ENCODE results near the gene FXYD2.

The FXYD2 gene

DNA sequence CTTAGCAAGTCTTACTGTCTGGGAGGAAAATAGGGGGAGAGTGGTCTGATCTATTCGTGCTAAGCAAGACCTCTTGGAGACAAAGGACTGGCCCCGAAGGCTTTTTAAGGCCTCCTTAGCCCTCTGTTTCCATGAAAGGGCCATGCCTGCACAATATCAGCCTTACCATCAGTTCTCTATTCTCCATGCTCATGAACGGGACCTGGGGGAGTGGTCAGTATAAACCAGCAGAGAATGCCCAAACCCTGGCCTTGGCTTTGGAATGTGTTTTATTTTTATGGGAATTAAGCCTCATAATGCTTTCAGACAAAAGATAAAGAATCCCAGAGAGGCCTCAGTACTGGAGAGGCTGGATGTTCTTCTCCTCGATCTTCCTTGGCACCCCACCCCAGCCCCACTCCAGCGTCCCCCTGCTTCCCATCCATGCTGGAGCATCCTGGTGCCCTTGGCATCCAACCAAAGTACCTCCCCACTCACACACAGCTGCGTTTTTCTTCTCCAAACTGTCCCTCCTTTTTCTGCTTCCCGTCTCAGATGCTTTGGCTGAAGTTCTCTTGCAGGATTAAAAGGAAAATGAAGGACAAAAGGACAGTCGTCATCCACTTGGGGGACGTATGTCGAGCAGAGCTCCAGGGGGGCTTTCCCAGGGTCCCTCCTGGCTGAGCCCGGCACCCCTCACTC, 33.3 kb upstream of the FXYD2 start:
- no peak for DNase-seq

DNA sequence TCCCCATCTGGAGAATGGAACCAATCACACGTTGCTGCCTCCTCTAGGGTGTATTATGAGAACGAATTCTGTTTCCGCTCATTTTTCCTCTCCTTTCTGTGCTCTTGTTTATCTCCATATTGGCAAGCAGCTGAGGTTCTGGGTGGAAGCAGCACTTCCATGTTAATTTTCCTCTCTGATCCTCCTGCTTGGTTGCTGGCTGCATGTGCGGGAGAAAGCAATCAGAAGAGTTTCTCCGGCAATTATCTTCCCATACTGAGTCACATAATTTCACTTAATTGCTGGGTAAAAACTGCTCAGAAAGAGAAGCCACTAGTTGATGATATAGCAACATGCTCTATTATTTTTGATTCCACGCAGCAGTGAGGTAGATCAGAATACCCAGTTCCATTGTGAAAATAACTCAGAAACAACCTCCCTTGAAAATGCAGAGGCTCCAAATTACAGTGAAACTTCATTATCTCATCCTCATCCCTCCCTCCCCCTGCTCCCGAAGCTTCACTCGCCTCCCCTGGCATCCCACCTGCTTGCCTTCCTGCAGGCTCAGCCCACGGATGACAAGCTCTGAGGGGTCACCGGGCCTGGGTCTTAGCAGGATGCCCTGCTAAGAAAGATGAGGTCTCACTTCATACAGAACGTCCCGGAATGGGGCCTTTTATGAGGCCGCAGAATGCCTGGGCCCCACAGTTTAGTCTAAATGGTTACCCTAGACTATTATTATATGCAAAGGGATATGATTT, 31.5 kb upstream of the FXYD2 start:
- peak; percentile 72 for DNase-seq

DNA sequence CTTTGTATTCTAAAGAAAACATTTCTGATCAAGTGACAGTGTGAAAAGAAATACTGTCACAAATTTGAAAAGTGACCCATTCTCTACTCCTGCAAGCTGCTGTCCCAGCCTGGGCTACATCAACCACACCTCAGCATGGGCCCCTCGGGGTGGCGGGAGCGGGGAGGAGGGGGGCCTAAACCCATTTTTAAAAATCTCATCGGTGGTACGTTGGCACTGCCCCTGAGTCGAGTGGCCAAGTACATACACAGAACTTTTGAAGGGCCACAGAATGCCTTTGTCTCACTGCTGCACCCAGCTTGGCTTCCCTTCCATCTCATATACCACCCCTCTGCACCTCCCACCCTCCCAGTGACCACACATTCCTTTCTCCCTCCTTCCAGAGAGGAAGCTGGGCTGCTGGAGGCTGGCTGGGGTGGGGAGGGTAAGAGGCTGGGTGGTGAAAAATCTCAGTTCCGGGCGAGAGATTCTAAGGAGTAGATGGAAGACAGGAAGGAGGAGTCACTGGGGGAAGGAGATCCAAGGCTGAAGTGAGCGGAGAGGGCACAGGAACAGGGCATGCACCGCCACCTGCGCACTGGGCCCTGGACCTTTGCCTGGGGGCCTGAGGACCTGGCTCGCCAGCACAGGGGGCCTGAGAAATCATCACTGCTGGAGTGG, 30.8 kb upstream of the FXYD2 start:
- no peak for DNase-seq

DNA sequence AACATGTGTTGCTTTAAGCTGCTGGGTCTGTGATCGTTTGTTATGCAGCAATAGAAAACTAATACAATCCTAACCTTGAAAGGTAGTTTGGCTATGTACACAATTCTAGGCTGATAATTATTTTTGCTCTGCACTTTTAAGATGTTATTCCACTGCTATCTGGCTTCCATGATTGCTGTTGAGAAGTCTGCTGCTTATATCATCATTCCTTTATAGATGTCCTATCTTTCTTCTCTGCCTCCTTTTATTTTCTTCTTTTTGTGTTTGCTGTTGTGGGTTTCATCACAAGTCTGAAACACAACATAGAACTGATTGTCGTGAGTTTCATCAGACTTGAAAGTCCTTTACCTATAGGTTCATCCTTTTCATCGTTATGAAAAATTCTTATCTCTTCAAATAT, 27.8 kb upstream of the FXYD2 start:
- DNase-seq: no peak

DNA sequence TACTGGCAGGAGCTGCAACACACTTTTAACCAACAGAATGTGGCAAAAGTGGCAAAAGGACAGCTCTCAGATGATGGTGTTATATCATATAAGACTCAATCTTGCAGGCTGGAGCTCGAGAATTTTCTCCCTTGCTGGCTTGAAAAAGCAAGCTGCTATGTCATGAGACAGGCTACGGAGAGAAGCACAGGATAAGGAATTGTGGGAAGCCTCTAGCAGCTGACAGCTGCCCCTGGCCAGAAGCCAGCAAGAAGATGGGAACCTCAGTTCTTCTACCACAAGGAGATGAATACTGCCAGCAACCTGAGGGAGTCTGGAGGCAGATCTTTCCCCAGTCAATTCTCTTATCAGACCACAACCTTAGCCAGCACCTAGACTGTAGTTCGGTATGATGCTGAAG, 27.3 kb upstream of the FXYD2 start:
- no peak for DNase-seq

DNA sequence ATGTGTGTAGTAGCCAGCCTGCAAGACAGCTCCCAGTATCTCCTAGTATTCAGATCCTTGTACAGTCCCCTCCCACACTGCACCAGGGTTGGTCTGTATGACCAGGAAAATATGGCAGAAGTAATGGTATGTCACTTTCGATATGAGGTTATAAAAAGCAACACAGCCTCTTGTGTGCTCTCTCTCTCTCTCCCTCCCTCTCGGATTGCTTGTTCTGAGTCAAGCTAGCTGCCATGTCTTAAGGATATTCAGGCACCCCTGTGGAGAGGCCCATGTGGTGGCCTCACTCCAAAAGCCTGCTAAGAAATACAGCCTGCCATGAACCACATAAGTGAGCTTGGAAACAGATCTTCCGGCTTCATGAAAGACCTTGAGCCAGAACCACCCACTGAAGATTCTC, 26.6 kb upstream of the FXYD2 start:
- no peak for DNase-seq

DNA sequence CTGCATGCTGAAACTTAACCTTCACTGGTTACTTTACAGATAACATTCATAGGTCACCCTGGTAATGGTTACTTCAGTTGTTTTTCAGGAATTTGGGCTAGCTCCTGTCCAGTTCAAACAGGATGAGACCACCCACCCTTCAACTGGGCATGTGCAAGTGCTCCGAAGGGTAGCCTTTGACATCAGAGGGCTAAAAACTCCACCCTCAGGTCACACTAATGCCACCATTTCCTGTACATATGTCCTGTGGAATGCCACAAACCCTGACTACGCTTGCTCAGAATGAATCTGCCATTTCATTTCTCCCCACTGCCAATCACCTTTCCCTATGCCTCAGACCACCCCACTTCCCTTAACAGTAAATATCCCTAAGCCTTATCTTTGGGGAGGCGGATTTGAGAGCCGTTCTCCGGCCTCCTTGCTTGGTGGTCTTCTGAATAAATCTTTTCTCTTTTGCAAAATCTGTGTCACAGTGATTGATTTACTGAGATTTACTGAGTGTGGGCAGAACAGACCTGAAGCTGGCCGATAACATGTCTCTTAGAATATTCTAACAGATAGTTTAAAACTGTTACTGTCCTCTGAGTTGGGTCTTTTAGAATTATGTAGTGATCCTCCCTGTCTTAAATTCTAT, 25.4 kb upstream of the FXYD2 start:
- DNase-seq: no peak

DNA sequence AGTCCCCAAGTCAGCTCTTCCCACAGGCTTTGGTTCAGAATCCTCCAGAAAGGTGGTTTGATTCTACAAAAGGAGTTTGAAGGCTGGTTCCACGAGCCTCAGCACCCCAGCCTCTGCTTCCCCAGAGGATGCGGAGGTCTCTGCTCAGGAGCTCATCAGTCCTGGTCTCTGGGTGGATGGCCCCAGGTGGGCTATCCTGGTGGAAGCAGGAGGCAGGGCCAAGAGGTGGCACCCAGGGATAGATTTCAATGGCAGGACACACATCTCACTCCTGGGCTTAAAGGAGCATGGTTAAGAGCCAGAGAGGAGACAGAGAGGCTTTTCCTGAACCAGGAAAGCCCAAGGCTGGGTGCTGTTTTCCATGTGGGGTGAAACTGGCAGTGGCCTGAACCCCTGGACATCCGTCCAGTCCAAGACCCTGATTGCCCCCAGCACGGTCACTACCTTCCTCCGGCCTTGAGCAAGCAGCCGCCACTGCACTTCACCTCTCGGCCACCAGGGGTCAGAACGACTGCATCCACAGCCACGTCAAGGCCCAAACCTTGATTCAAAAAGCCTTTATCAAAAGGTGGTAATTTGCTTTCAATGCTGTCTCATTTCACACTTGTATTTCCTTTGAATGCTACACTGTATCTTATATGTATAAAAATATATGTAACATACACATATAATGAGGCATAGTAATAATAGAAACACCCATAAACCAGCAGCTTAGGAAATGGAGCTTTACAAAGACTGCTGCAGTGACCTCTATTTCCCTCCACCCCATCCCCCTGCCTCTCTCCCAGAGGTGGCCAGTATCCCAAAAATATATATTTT, 19.3 kb upstream of the FXYD2 start:
- DNase-seq: peak; percentile 75

DNA sequence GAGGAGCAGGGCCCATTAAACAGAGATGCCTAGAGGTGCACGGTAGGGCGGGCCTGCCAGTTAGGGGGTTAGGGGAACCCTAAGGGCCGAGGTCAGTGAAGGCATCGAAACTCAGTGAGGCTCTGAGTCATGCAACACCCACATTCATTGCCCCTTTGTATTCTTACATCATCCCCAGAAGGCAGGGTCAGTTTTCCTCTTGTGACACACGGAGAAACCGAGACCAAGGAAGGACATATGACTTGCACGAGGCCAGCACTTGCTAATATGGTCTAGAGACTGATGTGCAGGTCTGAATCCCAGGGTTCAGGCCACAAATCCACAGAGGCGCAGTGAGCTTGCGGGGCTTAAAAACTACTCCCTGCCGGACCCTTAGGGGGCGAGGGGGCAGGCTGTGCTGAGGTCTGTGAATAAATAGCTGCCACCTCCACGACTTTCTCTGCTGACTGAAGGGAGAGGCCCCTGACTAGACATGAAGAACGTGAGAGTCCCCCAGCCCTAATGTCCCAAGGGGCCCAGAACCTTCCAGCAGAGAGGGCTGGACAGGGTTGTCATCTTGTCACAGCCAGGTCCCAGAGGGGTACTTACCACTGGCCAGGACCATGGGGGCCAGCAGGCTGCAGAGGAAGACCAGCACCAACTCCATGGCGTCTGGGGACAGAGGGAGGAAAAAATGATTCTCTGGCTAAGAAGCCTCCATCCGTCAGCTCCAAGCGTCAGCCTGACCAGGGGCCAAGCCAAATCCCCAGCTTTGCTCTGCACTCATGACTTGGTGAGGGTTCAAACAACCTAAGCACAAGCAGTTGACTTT, 17.8 kb upstream of the FXYD2 start:
- DNase-seq: no peak

DNA sequence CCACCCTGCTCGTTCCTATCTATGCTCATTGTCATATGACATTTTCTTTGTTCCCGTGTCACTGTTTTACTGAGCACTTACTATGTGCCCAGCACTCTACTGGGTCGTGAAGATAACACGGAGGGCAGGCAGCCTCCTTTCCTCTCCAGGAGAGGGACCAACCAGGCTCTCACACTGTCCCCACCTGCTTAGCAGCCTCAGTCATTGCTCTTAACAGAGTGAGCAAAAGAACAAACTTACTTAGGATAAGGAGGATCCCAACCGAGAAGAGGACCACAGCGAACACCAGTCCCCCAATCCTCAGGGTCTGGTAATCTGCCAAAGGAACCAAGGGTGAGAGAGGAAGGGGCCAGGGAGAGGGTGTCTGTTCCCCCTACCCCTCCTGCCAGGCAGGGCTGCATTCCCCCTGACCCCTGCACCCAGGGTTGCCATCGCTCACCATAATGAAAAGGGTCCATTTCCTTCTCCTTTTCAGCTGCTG, 17.0 kb upstream of the FXYD2 start:
- DNase-seq: no peak

DNA sequence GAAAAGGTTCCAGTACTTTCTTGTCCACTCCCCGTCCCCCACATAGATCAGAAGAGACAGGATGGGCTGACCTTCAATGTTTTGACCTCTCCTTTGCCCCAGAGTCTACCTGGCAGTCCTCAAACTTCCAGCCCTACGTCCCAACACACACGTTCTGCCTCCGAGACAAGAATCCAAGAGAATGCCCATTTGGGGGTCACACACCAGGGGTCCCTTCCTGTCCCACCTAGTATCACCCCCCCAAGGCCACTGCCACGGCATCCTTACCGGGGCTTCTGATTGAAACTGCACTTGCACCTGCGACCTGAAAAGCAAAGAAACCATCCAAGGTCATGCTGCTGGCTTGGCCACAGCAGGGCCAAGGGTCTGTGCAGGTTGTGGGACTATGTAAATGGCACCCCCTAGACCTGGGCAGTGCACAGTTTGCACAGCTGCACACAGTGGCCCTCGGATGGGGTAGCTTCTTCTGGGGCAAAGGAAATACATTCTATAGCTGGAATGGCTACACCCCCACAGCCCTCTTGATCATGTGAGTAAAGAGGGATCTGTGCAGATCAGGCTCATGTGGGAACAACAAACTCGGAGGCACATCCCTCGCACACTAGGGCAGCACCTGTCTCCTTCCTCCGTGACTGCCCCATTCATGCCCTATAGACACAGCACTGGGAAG, 16.5 kb upstream of the FXYD2 start:
- DNase-seq: no peak

DNA sequence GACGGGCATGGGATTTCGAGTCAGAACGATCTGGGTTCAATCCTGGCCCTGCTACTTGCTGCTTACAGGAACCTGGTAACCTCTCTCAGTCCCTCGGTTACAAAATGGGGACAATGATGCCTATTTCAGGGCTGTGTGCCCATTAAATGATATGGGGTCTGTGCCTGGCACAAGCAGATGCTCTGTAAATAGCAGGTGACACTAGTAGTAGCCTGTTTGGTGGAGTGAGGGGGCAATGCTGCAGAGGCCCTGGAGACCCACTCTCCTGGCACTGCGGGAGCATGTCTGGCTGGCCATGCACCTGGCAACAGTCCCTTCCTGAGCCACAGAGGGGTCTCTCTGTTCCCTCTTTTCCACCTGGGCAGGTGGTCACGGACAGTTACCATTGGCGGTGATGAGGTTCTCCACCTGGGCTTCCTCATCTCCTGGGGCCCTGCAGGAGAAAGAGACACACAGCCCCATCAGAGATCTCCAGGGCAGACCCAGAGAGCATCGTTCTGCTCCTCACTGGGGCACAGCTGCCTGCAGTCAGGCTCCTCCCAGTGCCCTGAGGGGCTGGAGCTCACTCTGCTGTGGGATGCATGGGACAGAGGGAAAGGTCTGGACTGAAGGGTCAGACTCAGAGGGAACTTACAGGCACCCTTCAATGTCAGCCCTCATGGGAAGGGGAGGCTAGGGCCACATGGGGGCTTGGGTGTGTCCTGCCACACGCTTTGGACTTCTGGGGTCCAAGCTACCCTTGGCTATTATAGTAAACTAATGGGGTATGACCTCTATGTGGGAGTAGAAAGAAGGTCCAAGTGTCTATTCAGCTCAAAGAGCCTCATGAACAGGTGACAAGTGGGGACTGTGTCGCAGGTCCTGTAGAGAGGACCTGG, 15.6 kb upstream of the FXYD2 start:
- DNase-seq: no peak

DNA sequence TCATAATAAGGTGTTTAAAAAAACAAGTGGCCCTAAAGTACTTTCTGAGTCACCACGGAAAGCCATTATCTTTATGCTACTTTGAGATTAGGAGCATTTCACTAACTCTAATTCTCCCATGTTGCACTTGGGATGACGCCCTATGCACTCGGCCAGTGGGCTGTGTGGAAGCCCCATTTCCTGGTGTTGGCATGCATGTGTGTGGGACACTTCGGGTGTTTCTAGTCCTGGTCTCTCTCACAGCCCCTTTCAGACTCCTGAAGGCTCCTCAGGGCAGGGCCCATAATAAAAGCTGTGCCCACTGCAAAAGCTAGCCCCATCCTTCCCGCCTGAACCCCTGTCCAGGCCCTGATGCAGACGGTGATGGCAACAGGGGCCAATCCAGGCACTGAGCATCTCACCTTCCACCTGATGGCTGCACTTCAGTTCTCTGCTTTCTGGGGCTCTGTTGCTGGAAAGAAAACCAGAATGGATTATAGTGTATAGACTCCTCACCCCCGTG, 14.9 kb upstream of the FXYD2 start:
- no peak for DNase-seq

DNA sequence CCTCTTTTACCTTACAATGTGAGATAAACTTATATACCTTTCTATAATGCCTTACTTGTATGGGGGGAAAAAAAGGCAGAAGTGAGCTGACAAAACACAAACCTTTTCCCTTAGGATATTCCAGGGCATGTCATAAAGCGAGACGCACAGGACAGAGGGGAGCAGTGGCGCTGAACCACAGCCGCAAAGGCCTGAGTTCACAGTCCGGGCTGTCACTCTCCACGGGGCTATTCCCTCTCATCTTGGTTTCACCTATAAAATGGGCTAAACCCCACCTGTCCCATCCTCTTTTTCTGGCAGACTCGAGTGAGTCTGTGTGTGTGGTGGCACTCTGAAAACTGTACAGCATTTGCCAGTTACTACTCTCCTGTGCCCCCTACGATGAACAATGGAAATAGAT, 14.4 kb upstream of the FXYD2 start:
- no peak for DNase-seq

DNA sequence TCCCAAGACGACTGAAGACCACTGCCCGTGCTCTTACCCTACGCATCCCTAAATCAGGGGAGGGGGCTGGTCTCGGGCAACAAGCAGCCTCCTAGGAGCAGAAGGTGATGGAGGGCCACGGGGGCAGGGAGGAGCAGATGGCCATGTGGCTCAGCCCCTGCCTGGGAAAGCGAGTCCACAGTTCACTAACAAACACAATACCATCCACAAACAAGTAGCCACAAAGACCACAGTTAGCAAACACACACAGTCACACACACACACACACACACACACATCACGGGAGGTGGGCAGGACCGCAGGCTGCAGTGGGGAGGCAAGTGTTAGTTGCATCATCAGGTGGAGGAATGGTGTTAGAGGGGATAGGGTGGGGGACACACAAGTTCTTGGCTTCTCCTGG, 13.2 kb upstream of the FXYD2 start:
- DNase-seq: no peak

DNA sequence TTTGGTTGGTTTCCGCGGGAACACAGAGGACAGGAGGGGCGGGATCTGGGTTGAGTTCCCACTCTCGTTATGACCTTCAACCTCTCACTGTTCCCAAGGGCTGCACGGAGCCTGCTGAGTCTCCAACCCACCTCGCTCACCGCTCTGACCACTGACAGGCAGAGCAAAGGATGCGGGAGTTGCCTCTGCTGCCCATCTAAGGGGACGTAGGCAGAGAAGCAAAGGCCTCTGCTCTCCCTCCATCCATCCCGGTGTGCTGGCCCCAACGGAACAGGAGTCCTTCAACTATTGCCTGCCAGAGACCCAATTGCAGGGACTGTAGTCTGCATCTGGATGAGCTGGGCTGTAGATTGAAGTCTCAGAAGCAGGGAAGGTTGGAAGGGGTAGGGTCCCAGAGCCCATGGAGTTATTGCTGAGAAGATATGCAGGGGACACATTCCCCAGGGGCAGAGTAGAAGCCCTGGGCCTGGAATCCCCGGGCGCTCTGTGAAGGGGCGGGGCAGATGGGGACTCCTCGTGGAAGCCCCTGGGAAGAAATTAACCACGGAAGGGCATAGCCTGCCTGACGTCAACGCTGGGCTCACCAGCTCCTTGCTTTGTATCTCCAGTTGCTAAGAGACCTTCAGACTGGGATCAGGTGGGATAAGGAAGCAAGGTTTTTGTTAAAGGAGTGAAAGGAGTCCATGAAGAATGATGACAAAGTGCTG, 12.7 kb upstream of the FXYD2 start:
- DNase-seq: no peak

DNA sequence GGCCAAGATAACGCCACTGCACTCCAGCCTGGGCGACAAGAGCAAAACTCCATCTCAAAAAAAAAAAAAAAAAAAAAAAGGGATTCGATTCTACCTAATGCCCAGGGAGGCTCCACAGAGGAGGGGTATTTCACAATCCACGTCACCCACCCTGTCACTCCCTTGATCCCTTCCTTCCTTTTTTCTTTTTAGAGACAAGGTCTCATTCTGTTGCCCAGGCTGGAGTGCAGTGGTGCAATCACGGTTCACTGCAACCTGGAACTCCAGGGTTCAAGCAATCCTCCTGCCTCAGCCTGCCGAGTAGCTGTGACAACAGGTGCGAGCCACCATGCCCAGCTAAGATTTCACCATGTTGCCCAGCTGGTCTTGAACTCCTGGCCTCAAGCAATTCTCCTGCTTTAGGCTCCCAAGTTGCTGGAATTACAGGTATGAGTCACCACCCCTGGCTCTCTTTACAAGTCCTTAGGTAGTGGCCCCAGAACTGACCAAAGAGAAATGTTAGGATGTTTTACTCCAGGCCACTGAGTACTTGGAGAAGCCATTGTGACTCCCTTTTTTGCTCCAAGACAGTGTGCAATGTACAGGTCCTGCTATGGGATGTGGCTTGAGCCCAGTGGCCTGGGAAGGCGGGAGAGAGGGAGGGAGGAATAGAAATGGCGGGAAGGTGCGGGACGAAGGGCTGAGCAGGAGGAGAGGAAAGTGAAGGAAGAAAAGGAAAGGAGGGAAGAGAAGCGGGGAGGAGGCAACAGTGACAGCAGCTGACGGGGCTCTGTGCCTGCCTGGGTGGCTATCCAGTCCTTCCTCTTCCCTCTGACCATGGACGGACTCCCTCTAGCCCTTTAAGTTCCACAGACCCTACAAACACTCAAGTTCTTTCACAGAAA, 11.8 kb upstream of the FXYD2 start:
- no peak for DNase-seq

DNA sequence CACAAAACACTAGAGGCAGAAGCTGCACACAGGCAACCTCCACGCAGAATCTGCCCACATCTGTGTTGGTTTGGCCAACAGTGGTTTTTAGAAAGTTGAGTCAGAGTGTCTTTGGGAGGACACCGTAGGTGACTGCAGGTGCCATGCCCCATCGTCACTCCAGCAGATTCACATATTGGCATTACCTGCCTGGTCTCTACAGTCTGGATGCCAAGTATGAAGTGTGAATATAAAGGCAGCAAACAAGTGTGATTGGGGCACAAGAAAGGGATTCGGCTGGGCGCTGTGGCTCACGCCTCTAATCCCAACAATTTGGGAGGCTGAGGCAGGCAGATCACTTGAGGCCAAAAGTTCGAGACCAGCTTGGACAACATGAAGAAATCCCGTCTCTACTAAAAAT, 11.0 kb upstream of the FXYD2 start:
- no peak for DNase-seq
